ENCODE results near the gene C17orf114.

C17orf114 gene

DNA sequence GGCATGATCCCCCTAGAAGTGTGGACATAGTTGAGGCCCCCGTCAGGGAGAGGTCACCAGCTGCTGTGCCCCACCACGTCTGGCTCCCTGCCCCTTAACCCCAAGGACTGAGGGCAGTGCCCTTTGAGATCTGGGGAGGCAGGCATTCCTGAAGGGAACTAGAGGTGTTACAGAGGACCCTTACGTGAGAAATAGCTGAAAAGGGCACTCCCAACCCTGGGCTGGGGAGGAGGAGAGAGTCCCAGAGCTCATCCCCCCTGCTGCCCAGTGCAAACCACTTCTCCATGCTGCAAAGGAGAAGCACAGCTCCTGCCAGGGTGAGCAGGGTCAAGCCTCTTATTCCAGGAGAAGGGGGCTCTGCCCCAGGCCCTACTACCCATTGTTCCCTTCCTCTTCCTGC, 20.7 kb upstream of the C17orf114 start:
- no peak for DNase-seq

DNA sequence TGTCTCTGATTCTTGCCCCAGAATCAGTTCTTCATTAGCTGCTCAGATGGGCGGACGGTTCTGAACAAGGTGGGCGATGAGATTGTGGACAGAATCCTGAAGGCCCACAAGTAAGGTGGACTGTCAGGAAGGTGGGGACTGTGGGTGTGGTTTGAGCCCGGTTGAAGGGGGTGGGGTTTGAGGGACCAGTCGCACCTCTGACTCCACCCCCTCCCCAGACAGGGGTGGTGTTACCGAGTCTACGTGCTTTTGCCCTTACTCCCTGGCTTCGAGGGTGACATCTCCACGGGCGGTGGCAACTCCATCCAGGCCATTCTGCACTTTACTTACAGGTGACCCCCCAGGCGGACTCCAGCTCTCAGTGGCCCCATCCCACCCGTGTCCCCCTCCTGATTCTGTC, 16.1 kb upstream of the C17orf114 start:
- no peak for DNase-seq

DNA sequence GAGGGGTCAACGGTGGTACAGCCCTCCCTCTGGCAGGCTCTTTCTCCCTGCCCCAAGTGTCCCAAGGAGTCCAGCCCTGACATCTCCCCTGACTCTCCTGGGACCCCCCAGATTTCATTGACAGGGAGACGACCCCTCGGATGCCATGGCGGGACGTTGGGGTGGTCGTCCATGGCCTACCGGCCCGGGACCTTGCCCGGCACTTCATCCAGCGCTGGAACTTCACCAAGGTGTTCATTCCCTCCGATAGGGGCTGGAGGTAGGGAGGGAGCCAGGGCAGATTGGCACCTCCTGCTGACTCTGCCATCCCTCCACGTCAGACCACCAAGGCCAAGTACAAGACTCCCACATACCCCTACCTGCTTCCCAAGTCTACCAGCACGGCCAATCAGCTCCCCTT, 14.7 kb upstream of the C17orf114 start:
- DNase-seq, result no peak

DNA sequence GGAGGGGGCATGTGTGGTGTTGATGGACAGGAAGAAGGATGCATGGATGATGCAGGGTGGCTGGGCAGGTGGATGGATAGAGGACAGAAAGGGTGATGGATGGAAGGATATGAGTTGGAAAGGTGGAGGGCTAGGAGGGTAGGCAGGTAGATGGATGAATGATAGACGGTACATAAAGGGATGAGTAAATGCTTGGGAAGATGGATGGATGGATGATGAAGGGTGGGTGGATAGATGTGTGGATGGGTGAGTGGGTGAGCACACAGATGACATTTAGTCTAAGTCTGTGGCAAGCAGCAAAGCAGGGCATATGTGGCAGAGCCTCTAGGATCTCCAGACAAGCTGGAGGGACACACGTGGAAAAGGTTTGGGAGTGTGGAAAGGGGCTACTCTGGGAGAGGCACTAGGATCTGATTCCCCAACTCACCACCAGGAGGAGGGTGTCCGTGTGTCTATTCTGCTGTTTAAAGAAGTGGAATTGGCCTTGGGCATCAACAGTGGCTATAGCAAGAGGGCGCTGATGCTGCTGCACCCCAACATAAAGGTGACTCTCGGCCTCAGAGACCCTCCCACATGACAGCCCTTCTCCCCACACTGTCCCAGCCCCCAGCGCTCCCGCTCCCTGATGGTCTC, 13.0 kb upstream of the C17orf114 start:
- DNase-seq, result no peak

DNA sequence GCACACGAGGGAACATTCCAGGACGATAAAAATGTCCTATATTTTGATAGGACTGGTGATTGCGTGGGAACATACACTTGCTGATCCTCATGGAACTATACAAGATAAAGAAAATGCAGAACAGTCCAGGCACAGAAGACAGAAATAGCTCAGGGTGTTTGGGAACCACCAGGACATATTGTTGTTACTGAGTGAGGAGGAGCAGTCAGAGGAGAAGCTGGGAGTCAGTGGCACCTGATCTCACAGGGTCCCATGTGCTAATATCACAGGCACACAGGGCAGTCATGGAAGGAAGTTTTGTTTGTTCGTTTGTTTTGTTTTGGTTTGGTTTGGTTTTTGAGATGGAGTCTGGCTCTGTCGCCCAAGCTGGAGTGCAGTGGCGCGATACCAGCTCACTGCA, 10.6 kb upstream of the C17orf114 start:
- DNase-seq, result no peak

DNA sequence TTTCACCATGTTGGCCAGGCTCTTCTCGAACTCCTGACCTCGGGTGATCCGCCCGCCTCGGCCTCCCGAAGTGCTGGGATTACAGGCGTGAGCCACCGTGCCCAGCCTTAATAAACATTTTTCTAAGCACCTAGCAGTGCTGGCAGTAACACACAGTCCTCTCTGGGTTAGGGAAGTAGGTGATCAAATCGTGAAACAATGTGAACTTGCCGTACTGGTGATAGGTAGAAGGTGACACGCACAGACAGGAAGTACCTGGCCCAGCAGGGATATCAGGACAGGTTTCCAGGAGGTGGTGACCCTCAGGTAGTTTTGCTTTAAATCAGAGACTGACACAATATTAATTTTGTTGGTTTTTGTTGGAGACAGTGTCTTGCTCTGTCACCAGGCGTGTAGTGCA, 9.3 kb upstream of the C17orf114 start:
- DNase-seq, result no peak

DNA sequence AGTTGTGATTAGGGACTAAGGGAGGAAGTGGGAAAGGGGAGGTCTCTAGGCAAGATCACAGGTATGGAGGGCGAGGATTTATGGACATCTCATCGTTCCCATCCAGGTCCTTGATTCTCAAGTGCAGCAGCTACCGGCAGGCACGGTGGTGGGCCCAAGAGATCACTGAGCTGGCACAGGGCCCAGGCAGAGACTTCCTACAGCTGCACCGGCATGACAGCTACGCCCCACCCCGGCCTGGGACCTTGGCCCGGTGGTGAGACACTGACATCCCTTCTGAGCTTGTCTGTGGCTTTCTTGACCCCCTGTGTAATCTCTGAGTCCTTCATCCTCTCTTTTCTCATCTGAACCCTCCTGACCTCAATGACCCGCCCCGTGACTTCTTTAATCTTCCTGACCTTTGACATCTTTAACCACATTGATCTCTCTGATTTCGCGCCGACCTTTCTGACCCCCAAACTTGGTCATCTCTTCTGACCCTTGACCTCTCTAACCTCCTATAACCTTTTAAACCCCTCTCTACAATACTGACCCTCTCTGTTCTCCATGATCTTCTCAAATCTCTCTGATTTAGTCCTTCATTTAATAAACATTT, 8.7 kb upstream of the C17orf114 start:
- DNase-seq, result no peak

DNA sequence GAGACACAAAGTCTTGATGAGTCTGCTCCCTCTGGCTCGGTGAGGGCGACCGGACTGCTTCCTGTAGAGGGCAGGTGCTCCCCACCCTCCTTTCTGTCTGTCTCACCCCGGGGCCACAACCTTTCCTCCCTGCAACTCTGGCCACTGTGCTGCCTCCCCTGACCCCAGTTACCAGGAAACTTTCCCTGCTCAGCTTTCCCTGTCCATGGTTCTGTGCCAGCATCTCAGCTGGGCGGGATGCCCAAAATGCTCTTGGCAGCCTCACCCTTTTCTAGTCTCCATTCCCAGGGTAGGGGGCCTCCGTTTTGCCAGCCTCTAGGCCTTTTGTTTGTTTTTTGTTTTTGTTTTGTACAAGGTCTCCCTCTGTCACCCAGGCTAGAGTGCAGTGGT, 6.2 kb upstream of the C17orf114 start:
- DNase-seq, result no peak

DNA sequence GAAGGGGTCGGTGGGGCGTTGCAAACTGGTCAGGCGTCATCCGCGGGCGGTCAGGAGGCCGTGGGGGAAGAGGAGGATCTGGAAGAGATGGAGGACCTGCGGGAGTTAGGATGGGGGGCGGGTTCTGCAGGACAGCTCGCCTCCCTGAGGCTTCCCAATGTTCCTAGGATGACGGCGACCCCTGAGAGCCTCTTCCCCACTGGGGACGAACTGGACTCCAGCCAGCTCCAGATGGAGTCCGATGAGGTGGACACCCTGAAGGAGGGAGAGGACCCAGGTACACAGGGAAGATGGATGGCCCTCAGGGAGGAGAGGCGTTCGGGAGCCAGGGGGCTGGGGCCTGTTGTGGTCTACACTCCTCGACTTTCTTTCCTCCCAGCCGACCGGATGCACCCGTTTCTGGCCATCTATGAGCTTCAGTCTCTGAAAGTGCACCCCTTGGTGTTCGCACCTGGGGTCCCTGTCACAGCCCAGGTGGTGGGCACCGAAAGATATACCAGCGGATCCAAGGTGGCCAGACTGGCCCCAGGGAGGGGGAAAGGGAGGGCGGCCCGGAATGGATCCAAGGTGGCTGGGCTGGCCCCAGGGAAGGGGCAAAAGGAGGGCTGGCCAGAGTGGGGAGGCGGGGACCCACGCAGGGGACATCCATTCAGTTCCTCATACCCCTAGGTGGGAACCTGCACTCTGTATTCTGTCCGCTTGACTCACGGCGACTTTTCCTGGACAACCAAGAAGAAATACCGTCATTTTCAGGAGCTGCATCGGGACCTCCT, 5.7 kb upstream of the C17orf114 start:
- no peak for DNase-seq

DNA sequence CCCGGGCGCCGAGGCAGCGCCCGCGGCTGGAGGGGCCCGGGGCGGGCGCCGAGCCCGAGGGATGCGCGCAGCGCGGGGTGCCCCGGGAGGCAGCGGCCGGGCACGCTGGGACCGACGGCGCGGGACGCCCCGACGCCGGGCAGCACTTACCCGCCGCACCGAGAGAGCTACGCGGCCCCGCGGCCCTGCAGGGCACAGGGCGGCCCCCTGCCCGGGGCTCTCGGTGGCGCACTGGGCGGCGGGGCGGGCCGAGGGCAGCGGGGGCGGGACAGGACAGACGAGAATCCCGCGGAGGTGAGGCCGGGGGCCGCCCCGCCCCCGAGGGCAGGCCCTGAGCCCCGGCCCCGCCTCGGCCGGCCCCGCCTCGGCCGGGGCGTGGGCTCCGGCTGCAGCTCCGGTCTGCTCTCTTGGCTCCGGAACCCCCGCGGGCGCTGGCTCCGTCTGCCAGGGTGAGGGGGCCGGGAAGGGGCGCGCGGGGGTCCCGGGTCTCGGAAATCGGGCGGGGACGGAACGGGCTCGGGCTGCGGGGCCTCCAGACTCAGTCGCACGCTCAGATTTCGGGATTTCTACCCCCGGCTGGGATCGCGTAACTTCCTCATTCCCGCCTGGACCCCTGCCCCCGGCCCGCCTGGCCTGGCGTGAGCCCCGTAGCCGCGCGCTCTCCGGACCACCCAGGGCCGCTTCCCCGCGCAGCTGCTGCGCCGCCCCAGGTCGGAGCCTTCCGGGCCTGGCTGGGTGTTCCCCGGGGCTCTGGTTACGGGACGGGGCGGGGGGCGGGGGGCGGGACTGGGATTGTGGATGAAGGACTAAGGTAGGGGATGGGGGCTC, 4.9 kb upstream of the C17orf114 start, which contains the start of gene PLD2:
TSS of gene PLD2 (plus strand) at position 376 of the 828 bp plus-strand sequence. CDS start 621 bp downstream, outside the sequence.
- DNase-seq, result peak; percentile 92

DNA sequence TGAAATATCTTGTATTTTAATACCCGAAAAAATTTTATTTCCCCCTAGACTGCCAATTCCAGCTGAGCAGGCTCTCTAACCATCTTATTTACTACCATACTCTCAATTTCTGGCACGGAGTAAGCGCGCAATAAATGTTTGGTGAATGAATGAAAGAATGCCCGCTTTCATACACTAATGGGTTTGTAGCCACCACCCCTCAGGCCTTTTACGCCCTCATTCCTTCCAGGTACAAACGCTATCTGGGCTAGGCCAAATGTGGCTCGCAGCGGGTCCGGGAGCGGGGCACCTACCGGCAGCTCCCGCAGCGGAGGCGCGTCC, 4.3 kb upstream of the C17orf114 start:
- peak; percentile 33 for DNase-seq

DNA sequence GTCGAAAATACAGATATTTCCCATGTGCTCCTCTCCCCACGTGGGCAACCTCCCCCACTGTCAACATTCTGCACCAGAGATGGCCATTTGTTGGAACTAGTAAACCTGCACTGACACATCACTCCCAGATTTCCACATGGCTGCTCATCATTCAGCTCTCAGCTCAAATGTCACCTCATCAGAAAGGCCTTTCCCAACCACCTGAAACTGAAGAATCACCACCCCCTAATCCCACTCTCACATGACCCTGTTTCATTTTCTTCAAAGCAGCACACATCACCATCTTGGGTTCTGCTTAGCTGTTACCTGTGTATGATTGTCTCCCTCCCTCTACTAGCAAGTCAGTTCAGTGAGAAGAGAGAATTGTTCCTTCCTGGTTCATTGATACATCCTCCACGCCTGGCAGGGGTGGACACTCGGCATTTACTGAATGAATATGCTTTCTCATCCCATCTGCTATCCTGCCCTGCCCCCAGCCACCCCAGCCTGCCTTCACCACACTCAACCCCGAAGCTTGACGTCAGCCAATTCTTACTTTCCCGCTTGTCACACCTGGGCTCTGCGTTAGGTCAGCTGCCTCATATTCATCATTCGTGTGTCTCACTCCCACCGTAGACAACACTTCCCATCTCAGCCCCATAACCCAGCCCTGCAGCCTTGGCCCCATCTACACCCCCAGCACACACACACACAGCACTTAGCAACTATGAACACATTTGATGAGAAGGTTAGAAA, 1.5 kb downstream of the C17orf114 start:
- no peak for DNase-seq

DNA sequence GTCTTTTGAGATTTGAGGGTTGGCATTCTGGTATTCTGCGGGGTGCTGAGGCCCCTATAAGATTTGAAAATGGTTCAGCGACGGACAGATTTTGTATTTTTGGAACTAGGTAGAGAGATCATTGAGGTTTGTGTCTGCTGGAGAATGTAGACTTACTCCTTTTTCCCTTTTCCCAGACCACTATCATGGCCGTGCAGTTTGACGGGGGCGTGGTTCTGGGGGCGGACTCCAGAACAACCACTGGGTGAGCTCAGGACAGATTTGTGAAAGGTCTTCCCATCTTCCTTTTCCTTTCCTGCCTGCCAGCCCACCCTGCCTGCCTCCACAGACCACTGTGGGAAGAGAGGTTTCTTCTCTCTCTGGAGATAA, 5.6 kb downstream of the C17orf114 start:
- DNase-seq, result peak; percentile 46

DNA sequence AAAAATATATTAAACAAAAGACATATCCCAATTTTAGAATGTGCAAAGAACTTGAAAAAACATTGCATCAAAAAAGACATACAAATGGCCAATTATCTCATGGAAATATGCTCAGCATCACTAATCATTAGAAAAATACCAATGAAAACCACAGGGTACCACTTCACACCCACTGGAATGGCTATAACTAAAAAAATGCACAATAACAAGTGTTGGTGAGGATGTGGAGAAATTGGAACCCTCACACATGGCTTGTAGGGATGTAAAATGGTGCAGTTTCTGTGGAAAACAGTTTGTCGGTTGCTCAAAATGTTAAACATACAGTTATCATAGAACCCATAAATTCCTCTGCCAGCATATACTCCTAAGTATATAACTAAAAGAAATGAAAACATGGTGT, 7.0 kb downstream of the C17orf114 start:
- DNase-seq, result no peak

DNA sequence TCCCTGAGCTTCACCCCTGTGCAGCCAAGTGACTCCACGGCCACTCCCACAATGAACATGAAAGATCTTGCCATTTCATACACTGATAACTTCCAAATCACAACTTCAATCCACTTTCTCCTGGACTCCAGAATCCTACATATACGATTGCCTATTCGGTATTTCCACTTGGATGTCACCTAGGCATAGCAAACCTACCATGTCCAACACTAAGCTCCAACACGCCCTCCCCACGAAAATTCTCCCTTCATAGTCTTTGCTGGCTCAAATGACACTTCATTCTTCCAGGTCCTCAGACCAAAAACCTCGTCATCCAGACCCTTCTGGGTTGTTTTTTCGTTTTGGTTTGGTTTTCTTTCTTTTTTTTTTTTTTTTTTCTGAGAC, 11.4 kb downstream of the C17orf114 start:
- DNase-seq, result no peak

DNA sequence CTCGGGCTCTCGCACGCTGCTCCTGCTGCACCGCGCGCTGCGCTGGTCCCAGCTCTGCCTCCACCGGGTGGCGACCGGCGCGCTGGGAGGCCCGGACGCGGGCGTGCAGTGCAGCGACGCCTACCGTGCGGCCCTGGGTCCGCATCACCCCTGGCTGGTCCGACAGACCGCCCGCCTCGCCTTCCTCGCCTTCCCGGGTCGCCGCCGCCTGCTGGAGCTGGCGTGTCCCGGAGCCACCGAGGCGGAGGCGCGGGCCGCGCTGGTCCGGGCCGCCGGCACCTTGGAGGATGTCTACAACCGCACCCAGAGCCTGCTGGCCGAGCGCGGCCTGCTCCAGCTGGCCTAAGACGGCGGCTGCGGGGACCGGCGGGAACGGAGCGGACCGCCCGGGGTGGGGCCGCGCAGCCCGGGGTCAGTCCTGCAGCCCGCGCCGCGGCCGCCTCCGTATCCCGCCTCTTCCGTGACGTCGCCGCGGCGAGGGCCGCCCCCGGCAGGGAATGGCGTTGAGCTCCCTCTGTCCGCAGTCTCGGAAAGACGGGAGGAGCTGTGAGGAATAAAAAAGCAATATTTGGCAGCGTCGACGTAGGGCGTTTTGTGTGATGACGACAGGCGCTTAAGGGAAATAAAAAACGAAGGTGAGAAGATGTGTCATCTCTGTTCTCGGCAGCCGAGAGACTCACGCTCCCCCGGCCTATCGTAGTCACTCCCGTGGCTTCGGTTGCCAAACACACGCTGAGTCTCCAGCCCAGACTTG, 12.0 kb downstream of the C17orf114 start:
- peak; percentile 90 for DNase-seq

DNA sequence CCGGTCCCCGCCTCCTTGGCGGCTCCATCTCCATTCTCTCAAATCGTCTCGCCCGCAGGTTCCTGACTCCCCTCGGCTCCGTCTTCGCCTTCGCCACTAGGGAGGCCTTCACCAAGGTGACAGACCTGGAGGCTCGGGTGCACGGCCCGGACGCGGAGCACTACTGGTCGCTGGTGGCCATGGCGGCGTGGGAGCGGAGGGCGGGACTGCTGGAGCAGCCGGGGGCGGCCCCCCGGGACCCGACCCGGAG, 12.5 kb downstream of the C17orf114 start:
- DNase-seq, result no peak

DNA sequence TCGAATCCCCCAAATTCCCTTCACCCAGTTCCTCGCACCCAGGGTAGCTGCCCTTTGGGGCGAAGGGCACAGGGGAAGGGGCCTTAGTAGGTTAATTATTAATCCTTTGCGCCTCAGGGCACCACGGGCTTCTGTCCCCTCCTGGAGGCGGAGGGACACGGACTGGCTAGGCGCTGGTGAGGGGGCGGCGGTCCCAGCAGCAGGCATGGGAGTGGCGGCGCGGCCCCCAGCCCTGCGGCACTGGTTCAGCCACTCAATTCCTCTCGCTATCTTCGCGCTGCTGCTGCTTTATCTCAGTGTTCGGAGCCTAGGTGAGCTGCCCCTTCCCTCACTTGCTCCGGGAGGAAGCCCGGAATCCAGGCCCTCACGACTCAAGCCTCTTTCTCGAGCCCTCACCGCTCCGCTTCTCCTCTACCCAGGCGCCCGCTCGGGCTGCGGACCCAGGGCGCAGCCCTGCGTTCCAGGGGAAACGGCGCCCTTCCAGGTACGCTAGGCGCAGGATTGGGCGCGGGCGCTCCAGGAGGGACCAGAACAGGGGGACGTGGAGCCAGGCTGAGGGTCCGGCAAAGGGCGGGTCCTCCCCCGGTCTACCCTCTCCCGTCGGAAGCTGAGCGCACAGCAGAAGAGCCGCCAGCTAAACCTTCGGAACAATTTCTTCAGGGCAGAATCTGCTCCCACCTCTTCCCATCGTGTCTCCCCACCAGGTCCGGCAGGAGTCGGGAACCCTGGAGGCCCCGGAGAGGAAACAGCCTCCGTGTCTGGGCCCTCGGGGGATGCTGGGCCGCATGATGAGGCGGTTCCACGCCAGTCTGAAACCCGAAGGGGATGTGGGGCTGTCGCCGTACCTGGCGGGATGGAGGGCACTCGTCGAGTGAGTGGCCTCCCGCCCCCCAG, 13.1 kb downstream of the C17orf114 start, which contains the start of gene GLTPD2:
TSS of gene GLTPD2 (plus strand) at position 158 of the 894 bp plus-strand sequence. CDS start at position 206, 48 bp downstream.
- no peak for DNase-seq

DNA sequence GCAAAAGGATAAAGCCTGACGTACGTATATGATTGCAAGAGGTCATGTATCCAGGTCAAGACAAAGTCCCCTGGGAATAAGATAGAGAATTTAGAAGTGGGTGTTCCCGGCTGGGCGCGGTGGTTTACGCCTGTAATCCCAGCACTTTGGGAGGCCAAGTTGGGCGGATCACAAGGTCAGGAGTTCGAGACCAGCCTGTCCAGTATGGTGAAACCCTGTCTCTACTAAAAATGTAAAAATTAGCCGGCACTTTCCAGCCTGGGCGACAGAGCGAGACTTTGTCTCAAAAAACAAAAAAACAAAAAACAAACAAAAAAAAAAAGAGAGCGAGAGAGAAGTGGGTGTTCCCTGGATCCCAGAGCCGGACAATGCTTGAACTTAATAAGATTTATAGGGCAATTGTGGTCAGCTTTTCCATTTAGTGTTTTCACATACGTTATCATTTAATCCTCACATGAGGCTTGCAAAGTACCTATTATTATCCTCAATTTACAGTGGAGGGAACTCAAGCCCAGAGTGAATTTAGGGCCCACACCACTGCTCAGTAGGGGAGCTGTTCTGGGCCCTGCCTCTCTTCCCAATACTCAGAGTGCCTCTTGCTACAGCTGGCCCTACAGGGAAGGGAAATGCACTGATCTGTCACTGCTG, 13.8 kb downstream of the C17orf114 start:
- no peak for DNase-seq

DNA sequence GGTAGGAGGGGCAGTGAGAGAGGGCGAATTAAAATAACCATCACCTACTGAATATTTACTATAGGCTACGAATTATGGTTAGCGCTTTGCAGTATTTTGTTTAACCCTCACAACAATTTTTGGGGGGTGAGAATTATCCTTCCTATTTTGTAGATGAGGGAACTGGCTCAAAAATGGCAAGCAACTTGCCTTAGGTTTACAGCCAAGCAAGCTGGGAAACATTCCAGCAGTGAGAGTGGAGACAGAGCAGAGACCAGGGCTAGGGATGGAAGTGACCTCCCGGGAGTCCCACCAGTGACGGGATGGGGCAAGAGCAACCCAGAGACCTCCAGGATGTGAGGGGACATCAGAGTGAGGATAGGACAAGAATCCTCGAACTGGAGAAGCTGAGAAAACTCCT, 15.6 kb downstream of the C17orf114 start:
- no peak for DNase-seq

DNA sequence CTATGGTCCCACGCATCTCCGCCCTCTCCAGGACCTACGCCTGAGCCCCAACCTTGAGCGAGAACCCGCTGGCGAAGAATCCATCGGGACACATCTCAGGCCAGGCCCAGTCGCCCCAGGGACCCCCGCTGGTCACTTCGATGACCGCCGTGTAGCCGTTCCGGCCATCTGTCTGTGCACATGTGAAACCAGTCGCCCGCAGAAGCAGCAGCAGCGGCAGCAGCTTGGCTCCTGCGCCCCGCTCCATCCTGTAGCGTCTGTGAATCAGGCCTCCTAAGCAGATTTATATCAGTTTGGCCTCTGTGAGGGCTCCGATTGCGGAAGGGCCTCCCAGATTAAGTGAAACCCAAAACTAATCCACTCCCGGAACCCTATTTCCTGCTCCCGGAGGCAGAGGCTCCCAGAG, 16.0 kb downstream of the C17orf114 start, which contains the start of gene VMO1:
TSS of gene VMO1 (minus strand) at position 259 of the 406 bp plus-strand sequence. CDS start at position 247, 12 bp downstream.
- peak; percentile 16 for DNase-seq

All from activated CD4-positive, alpha-beta T cell treated with anti-CD3 and anti-CD28 coated beads, Interleukin-10, Interleukin-2, amounts not matched to agents 100 ng/mL and 50 ng/mL, durations not matched to agents 16 hours and 8 hours (primary cell).